GM18498 (cell line): ENCODE data around the gene ZNF420.

Source experiments
- ATAC-seq: cut with Tn5 transposase; IDR thresholded peaks from one replicate; pipeline ENCODE4 v1.9.1; 2021; ENCODE audit warnings: mild to moderate bottlenecking, moderate library complexity; ENCODE audit not compliant: unreplicated experiment

Gene ZNF420

DNA sequence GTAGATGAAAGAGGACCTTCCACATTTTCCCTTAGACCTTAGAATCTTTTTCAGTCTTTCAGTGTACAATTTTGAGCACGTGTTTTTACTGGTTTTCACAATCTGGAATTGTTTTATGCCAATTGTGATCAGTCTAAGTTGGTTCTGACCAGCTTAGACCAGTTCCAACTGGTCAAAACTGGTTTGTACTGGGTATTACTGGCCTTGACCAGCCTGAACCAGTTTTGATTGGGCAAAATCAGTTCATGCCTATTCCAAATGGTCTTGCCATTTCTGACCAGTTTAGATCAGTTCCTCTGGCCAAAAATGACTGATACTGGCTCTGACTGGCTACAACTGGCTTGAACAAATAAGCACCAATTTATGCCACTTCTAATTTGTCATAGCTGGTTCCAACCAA, 57.9 kb downstream of the ZNF420 start:
- no peak for ATAC-seq

DNA sequence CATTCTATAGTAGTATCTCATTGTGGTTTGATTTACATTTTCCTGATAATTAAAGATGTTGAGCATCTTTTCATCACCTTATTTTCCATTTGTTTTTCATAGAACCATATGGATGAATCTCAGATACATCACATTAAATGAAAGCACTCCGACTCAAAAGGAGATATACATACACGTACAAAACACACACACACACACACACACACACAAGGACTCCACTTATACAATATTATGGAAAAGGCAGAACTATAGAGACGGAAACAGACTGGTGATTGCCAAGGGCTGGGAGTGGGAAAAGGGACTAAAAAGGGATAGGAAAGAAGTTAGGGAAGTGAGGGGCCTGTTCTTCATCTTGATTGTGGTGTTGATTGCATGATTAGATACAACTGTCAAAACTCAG, 70.0 kb downstream of the ZNF420 start:
- ATAC-seq, result no peak

DNA sequence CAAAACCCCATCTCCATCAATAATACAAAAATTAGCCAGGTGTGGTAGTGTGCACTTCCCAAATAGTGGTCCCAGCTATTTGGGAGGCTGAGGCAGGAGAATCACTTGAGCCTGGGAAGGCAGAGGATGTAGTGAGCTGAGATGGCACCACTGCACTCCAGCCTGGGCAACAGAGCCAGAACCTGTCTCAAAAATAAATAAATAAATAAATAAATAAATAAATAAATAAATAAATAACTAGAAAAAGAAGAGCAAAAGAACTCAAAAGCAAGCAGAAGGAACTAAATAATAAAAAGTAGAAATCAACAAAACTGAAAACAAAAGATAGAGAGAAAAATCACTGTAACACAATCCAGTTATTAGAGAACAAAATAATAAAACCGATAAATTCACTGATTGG, 81.9 kb downstream of the ZNF420 start:
- no peak for ATAC-seq

GRCh38 chr19:37165635-37166034, 87.4 kb downstream of the ZNF420 start:
- no peak for ATAC-seq

- peak; percentile 98 for ATAC-seq
These were observed 94.4 kb downstream of the ZNF420 start, which contains the start of gene ZNF585A for GRCh38 chr19:37172368-37173366. ZNF585A (minus strand) TSS chr19:37172695; CDS start chr19:37169910, 2,785 bp downstream.
